GM19467 (cell line): ENCODE data around the gene CEACAM1.
"Not testable (repeated sequence)": the region's sequence is repeated elsewhere in the genome, so short reads cannot be mapped to it uniquely, and the experiment has no call there.

ENCODE experiments used
- ATAC-seq: cut with Tn5 transposase; IDR thresholded peaks from one replicate; pipeline ENCODE4 v1.9.1; 2021; ENCODE audit warnings: mild to moderate bottlenecking, moderate library complexity; ENCODE audit not compliant: unreplicated experiment

CEACAM1 gene

DNA sequence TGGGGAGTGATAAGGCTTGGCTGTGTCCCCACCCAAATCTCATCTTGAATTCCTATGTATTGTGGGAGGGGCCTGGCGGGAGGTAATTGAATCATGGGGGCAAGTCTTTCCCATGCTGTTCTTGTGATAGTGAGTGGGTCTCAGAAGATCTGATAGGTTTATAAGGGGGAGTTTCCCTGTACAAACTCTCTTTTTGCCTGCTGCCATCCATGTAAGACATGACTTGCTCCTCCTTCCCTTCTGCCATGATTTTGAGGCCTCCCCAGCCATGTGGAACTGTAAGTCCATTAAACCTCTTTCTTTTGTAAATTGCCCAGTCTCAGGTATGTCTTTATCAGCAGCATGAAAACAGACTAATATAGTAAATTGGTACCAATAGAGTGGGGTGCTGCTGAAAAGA lies 20.8 kb upstream of the CEACAM1 start:
- not testable (repeated sequence) for ATAC-seq

DNA sequence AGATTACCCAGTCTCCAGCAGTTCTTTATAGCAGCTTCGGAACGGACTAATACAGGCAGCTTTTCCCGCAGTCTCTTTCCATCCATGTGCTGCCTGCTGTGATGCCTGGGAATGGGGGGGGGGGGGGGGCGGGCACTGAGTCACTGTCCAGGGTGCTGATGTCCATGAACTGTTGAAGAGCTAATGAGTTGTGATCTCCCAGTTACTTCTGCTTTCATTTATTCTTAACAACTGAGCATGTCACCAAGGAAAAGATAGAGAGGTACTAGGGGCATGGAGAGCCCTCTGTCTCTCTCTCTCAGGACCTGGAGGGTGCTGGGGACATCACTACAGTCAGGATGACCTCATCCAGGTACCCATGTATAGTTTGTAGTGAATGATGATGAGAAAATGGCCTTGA lies 20.3 kb upstream of the CEACAM1 start:
- no peak for ATAC-seq

DNA sequence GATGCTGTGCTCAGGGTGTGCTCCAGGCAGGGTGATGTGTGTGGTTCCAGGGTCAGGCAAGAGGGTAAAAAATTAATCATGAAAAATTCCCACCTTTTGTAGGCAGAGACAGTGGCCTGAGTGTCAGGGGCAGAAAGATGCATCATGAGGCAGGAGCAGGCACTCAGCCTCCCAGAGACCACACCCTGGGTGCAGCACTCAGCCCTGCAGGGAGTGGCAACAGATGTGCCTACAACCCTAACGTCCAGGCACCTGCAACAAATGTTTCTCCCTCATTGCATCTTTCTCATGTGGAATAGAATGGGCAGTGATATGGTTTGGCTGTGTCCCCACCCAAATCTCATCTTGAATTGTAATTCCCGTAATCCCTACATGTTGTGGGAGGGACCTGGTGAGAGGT lies 19.6 kb upstream of the CEACAM1 start:
- no peak for ATAC-seq

DNA sequence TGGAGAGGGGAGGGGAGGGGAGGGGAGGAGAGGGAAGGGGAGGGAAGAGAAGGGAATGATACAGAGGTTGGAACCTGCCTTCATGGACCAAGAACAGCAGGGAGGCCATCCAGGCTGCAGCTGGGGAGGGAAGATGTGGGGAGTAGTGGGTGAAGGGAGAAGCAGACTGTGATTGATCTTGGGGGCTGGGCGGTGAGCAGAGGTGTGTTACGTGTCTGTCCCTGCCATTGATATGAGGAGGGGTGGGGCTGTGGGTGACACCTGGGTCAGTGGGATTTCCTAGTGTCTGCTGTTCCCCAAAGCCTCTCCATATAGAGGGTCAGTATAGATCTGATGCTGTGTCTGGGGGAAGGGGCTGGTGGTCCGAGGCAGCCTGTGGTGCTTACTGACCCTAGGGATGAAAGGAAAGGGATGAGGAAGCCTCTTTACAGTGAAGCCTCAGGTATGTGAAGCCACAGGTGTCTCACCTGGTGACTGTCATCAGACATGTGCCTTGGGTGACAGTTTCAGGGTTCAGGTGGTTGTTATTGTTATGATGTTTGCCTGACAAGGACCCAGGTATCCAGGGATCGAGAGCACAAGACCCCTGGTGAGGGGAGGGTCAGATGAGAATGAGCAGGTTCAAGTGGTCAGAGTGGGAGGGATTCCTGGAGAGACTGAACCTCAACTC lies 18.7 kb upstream of the CEACAM1 start:
- no peak for ATAC-seq

DNA sequence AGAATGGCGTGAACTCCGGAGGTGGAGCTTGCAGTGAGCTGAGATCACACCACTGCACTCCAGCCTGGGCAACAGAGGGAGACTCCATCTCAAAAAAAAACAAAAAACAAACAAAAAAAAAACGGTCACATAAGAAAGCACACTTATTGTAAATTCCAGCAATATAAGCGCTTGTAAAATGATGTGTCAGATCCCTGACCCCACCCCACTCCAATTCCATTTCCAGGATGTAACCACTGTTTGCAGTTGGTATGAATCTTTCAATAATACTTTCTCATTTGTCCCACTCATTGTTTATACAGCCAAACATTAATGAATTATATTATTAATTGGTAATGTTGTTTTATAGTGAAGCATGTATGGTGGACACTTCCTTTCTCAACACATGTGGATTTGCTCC lies 15.9 kb upstream of the CEACAM1 start:
- ATAC-seq, result no peak

DNA sequence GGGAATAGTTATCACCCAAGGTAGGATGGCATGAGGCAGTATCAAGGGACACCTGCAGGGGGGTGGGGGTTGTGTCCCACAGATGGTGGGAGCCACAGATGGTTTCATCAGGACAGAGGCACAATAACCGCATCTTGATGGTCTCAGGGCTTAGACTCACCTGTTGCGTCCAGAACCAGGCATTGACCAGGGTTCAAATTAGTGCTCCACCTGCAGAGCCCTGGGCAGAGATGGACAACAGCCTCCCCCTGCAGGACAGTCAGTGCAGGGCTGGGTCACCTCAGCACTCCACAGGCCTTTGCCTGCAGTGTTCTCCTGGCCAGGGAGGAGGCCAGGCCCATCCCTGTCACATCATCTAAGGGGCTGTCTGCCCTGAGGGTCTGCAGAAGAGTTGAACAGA lies 14.5 kb upstream of the CEACAM1 start:
- ATAC-seq, result no peak

DNA sequence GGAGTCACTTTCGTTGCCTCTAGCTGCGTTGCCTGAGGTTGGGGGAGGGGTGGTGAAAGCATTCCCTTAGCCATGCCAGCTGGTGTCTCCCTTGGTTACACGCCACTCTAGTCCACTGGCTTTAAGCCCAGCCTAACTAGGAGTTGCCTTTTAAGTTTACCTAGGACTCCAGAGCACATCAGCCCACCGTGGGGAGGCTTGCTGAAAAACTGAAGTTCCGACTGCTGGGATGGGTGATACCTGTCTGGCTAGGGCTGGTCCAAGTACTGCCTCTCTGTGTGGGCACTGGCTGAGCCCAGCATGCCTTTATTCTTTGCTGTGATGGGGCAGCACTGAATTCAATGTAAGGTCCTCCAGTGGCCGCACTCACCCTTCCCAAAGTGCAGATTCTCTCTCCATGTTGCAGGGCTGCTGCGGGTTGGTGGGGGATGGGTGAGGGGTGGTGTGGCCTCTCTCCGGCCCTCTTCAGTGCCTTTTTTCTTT lies 11.8 kb upstream of the CEACAM1 start:
- no peak for ATAC-seq

DNA sequence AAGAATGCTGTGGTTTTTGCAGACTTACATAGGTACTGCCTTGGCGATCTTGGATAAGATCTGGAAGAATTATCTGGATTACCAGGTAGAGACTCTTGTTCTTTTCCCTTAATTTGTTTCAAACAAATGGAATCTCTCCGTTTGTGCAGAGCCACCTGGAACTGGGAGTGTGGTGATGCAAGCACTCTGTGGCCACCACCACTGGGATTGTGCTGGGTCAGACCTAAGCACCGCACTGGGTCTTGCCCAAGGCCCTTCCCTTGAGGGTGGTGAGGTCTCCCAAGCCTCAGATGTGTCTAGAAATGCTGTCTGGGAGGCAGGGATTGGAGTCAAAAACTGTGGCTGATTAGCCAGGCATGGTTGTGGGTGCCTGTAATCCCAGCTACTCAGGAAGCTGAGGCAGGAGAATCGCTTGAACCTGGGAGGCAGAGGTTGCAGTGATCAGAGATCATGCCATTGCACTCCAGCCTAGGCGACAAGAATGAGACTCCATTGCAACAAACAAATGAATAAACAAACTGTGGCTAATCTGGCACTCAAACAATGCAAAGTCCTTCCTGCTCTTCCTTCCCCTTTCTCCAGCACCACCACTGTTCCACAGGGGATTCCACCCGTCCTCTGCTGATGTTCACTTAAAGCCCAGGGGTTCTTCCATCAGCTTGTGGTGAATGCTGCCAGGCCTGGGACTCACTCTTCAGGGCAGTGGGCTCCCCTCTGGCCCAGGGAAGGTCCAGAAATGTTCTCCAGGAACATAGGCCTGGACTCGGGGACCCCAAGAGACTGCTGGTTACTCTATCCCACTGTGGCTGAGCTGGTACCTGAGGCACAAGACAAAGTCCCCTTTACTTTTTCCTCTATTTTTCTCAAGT lies 10.8 kb upstream of the CEACAM1 start:
- ATAC-seq, result no peak

DNA sequence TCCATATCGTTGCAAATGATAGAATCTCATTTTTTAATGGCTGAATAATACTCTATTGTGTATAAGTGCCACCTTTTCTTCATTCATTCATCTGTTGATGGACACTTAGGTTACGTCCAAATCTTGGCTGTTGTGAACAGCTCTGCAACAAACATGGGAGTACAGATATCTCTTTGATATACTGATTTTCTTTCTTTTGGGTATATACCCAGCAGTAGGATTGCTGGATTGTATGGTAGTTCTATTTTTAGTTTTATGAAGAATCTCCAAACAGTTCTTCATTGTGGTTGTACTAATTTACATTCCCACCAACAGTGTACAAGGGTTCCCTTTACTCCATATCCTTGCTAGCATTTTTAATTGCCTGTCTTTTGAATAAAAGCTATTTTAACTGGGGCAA lies 7.0 kb upstream of the CEACAM1 start:
- ATAC-seq, result not testable (repeated sequence)

DNA sequence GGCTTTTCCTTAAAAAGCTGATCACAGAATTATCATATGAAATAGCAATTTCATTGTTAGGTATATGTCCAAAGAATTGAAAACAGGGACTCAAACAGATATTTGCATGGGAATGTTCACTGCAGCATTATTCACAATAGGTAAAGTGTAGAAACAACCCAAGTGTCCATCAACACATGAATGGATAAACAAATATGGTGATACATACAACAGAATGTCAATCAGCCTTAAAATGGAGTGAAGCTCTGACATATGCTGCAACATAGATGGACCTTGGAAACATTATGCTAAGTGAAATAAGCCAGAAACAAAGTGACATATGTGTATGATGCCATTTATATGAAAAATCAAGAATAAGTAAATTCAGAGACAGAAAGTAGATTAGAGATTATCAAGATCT lies 6.1 kb upstream of the CEACAM1 start:
- ATAC-seq, result no peak

DNA sequence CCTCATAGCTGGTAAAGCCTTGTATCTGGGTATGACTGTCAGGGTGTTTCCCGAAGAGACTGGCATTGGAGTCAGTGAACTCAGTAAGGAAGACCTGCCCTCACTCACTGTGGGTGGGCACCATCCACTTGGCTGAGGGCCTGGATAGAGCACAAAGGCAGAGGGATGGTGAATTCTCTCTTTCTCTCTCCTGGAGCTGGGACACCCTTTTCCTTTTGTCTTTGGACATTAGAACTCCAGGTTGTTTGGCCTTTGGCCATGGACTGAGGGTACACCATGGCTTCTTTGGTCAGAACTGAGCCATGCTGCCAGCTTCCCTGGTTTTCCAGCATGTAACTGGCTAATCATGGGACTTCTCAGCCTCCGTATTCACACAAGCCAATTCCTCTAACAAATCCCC lies 4.6 kb upstream of the CEACAM1 start:
- ATAC-seq, result no peak

DNA sequence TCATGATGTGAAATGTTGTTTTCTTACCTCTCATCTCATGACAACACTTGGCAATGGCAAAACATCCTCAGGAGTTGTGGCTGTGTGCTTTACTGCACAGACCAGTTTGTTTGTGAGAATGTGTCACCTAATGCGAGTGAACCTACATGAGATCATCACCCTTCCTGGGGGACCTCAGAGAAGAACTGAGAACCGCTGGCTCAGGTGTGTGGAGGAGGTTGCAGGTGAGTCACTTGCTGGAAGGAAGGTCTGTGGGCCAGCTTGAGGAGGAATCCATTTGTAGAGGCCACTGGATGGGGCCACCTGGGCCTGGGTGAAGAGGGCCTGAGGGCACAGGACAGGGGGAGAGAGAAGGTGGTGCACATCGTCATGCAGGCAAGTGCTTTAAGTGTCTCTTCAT lies 3.0 kb upstream of the CEACAM1 start:
- no peak for ATAC-seq

DNA sequence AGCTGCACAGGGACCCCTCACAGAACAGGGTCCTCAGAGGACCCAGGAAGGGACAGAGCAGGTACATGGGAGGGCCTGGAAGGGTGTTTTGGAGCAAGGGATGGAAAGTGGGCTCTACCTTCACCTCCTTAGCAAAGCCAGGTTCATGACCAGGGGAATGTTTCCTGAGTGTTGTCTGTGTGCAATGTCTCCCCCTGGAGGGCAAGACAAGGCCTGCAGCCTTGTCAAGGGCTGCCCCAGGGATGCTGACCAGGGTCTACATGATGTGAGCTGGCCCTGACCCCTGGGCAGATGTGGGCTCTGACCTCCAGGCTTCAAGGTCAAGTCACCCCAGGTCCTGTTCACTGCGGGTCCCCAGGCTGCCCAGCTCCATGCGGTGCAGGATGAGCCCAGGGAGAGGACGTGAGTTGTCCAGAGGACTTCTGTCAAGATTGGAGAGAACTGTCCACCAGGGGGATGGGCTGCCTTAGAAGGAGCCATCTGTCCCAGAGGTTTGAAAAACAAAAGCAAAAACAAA lies 1.0 kb upstream of the CEACAM1 start:
- no peak for ATAC-seq

DNA sequence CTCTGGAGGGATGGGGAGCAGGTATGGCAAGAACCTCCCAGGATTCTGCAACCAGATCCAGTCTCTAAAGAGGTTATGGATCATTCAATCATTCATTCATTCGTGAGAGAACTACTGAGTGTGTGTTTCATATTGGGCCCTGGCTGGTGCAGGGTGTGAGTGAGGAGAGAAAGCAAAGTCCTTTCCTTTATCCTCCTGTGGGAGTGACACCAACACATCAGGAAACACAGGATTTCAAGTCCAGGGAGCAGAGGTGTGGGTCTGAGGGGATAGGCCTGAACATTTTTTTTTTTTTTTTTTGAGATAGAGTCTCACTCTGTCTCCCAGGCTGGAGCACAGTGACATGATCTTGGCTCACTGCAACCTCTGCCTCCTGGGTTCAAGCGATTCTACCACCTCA lies 3.3 kb downstream of the CEACAM1 start:
- no peak for ATAC-seq

DNA sequence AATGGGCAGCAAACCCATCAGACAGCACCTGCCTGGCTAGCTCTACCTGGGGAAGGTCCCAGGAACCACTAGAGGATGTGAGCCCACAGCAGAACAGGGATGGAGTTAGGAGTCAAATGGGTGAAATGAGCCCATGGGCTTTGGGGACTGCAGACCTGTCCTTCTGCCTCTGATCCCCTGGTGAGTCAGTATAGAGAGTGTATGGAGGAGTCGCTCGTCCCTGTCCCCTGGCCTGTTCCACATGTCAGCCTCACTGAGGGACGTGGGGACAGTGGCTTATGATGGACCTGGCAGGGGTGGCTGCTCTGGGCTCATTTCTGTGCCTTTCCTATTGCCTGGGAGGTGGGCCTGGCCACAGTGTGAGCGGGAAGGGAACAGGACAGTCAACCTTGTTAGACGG lies 4.0 kb downstream of the CEACAM1 start:
- ATAC-seq, result no peak

DNA sequence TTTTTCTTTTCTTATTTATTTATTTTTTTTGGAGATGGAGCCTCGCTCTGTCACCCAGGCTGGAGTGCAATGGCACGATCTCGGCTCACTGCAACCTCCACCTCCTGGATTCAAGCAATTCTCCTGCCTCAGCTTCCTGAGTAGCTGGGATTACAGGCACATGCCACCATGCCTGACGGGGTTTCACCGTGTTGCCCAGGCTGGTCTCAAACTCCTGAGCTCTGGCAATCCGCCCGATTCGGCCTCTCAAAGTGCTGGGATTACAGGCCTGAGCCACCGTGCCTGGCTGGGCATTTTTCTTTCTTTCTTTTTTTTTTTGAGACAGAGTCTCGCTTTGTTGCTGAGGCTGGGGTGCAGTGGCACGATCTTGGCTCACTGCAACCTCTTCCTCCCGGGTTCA lies 6.0 kb downstream of the CEACAM1 start:
- not testable (repeated sequence) for ATAC-seq

DNA sequence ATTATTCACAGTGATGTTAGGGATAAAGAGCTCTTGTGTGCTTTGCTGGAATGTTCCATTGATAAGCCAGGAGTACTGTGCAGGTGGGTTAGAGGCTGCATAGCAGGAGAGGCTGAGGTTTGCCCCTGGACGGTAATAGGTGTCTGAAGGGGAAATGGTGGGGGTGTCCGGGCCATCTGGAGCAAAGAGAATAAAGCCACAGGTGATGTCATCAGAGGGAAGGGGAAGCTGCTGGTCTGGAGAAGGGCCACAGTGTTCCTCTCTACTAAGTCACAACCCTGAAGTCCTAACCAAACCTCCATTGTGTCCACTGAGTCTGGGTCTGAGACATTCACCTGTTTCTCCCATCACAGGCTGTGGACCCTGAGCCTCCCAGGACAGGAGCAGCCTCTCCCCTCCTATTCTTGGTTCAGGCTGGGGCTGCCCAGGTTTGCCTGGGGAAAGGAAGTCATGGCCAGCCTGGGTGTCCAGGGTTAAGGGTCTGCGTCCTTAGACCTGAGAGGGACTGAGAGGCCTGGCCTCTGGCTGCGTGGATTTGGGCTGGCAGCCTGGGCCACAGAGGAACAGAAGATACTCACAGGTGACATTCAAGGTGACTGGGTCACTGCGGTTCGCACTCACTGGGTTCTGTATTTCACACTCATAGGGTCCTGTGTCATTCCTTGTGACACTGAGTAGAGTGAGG lies 6.8 kb downstream of the CEACAM1 start:
- ATAC-seq, result no peak

DNA sequence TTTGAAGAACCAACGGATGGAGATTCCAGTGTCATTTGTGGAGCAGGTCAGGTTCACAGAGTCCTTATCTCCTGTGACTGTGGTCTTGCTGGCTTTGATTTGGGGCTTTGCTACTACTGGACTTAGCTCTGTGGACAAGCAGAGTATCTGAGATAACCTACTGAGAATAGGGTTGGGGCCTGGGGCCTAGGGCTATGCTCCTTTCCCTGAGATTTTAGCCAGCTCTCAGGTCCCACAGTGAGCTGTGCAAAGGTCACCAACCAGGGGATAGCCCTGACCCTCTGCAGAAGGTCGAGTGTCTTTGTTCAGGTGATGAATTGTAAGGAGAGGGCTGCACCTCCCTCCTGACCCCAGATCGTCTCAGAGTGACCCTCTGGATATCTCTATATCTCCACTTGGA lies 9.2 kb downstream of the CEACAM1 start:
- ATAC-seq, result no peak

DNA sequence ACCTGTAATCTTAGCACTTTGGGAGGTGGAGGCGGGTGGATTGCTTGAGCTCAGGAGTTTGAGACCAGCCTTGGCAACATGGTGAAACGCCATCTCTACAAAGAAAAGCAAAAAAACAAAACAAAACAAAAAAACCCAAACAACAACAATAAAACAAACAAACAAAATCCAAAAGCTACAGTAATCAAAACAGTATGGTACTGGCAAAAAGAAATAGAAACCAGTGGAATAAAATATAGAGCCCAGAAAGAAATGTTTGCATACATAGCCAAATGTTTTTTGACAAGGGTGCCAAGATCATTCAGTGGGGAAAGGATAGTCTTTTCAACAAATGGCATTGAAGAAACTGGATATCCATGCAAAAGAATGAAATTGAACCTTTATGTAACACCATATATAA lies 11.5 kb downstream of the CEACAM1 start:
- ATAC-seq, result no peak

DNA sequence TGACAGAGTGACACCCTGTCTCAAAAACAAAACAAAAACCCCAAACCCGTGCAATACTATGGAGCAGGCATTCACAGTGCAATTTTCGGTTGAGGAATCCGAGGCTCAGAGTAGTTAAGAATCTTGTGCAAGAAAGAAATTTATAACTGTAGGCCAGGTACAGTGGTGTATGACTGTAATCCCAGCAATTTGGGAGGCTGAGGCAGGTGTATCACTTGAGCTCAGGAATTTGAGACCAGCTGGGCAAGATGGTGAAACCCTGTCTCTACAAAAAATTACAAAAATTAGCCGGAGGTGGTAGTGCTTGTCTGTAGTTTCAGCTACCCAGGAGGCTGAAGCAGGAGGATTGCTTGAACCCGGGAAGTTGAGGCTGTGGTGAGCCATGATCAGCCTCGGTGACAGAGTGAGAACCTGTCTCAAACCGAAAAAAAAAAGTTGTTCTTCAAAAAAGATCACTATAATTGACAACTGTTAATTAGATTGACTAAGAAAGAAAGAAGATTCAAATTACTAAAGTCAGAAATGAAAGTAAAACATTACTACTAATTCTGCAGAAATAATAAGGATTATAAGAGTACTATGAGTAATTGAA lies 12.9 kb downstream of the CEACAM1 start:
- ATAC-seq, result no peak

DNA sequence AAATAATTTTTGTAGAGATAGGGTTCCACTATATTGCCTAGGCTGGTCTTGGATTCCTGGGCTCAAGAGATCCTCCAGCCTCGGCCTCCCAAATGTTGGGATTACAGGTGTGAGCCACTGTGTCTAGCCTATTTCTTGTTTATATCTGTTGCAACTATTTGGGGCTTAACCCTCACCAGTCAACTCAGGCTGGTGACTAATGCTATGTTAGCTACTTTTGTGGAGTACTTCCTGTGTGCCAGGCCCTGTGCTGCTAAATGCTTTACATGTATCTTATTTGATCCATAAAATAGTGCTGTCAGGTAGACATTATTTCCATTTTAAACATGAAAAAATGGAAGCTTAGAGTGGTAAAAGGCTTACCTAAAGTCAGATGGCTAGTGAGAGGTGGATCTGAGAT lies 13.8 kb downstream of the CEACAM1 start:
- ATAC-seq, result no peak
